Measurements from ENCODE around the gene TMEM219. TPM values are rescaled to one million over a fixed set of nuclear protein-coding genes. Genes with fewer than 3 reads are reported as not detected.
"Not testable (repeated sequence)": the region's sequence is repeated elsewhere in the genome, so short reads cannot be mapped to it uniquely, and the experiment has no call there.

Gene TMEM219
- total and polyA plus RNA-seq, 2 experiments from 2014 or later, result 106 to 189 TPM

DNA sequence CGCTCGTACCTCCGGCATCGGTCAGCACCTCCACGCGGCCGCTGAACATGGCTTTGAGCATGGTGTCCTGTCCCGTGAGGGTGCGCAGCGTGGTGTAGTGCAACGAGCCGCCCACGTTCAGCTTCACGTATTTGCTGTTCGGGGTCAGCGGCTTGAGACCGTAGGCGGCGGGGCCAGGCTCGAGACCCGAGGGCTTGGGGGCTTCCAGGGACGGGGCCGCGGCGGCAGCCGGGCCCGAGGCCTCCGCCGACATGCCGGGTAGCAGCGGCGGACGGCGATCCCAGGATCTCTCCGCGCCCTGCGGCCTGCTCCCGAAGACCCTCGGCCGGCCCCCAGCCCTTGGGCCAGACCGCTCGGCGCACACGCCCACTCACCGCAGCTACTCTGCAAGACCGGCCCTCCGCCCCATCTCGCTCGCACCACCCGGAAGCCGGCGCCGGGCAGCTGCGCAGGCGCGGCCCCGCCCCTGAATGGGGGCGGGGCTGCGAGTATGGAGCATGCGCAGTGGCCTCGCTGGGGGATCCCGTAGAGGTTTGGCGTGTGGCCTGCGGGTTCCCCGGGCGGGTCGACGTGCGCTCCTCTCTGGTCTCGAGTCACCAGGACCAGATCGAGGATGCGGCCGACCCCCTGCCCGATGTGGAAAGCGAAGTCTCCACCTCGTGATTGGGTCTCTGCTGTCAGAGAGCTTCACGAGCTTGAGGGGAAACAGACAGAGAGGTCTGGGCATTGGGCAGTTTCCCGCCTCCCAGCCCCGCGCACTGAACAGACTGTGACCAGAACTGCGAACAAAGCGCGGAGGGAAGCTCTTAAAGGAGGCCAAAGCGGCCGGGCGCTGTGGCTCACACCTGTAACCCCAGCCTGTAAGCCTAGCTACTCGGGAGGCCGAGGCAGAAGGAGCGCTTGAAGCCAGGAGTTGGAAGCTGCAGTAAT lies 35.8 kb upstream of the TMEM219 start, which contains the start of gene KCTD13:
KCTD13 (minus strand) TSS at position 446 of the 930 bp plus-strand sequence; CDS start at position 253, 193 bp downstream.
- 1% methylated on average over 79 of the region's 89 CpGs for WGBS (ENCODE audit: low lambda C conversion rate, missing lambda C conversion rate)
- peak within 1 kb of the TSS; percentile 87 for H3K4me3 ChIP-seq
- TF ChIP-seq EZH2phosphoT487 (IDR thresholded peaks at IDR 0.05; ENCODE audit: low read depth, severe bottlenecking, unreplicated experiment) (no peak), EZH2 (IDR thresholded peaks at IDR 0.05; ENCODE audit: borderline replicate concordance) (no peak)
- TF ChIP-seq, protein P1, sequence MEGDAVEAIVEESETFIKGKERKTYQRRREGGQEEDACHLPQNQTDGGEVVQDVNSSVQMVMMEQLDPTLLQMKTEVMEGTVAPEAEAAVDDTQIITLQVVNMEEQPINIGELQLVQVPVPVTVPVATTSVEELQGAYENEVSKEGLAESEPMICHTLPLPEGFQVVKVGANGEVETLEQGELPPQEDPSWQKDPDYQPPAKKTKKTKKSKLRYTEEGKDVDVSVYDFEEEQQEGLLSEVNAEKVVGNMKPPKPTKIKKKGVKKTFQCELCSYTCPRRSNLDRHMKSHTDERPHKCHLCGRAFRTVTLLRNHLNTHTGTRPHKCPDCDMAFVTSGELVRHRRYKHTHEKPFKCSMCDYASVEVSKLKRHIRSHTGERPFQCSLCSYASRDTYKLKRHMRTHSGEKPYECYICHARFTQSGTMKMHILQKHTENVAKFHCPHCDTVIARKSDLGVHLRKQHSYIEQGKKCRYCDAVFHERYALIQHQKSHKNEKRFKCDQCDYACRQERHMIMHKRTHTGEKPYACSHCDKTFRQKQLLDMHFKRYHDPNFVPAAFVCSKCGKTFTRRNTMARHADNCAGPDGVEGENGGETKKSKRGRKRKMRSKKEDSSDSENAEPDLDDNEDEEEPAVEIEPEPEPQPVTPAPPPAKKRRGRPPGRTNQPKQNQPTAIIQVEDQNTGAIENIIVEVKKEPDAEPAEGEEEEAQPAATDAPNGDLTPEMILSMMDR (IDR thresholded peaks at IDR 0.05; ENCODE audit: poor library complexity), result no peak
- H3K36me3 ChIP-seq (replicated peaks; ENCODE audit: insufficient read depth, low read depth), result no peaks in the 10 kb centered on the region
- H2AFZ ChIP-seq, result peak within 1 kb of the TSS; percentile 74
- peak within 1 kb of the TSS; percentile 83 for H3K27ac ChIP-seq
- H3K9me2 ChIP-seq (replicated peaks; ENCODE audit: insufficient read depth), result no peaks in the 10 kb centered on the region
- peaks cover 13% of the 10 kb centered on the region for H3K4me1 ChIP-seq (ENCODE audit: insufficient read depth)
- no peaks in the 10 kb centered on the region for H4K20me1 ChIP-seq (ENCODE audit: insufficient read depth, poor library complexity, severe bottlenecking)
- no peaks in the 10 kb centered on the region for H3K27me3 ChIP-seq
- no peaks in the 10 kb centered on the region for H3K9me3 ChIP-seq (ENCODE audit: low read depth)
- DNase-seq (ENCODE audit: low spot score), result peak; percentile 92
- peaks cover 41% of the 10 kb centered on the region for H3K79me2 ChIP-seq
- H3K4me2 ChIP-seq, result peak within 1 kb of the TSS; percentile 90

DNA sequence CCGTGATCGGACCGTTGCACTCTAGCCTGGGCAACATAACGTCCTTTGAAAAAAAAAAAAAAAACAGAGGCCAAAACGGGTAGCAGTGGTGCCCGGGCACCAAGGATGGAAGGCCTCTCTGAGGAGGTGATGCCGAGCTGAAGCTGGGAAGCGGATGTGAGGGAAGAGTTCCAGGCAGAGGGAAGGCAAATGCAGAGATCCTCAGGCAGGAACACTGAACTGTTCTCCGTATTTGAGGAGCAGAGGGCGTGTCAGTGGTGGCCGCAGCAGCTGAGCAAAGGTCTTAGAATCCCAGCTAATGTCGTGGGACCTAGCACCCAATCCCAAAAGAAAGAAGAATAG lies 35.2 kb upstream of the TMEM219 start:
- Histone ChIP-seq H3K9me3 (ENCODE audit: low read depth) (no peaks in the 10 kb centered on the region), H3K4me1 (ENCODE audit: insufficient read depth) (peaks cover 13% of the 10 kb centered on the region), H4K20me1 (ENCODE audit: insufficient read depth, poor library complexity, severe bottlenecking) (no peaks in the 10 kb centered on the region), H3K4me3 (peak overlapping the region; percentile 87), H3K27me3 (no peaks in the 10 kb centered on the region), H3K79me2 (peaks cover 41% of the 10 kb centered on the region), H3K4me2 (peak overlapping the region; percentile 90), H2AFZ (peak overlapping the region; percentile 74), H3K9me2 (replicated peaks; ENCODE audit: insufficient read depth) (no peaks in the 10 kb centered on the region), H3K36me3 (replicated peaks; ENCODE audit: insufficient read depth, low read depth) (no peaks in the 10 kb centered on the region), H3K27ac (peak overlapping the region; percentile 83)
- DNase-seq (ENCODE audit: low spot score), result peak; percentile 44
- 6% methylated on average over 12 of the region's 12 CpGs for WGBS (ENCODE audit: low lambda C conversion rate, missing lambda C conversion rate)
- no peak for TF ChIP-seq EZH2phosphoT487 (IDR thresholded peaks at IDR 0.05; ENCODE audit: low read depth, severe bottlenecking, unreplicated experiment)
- no peak for TF ChIP-seq EZH2 (IDR thresholded peaks at IDR 0.05; ENCODE audit: borderline replicate concordance)
- TF ChIP-seq, protein P1 (IDR thresholded peaks at IDR 0.05; ENCODE audit: poor library complexity), result no peak

DNA sequence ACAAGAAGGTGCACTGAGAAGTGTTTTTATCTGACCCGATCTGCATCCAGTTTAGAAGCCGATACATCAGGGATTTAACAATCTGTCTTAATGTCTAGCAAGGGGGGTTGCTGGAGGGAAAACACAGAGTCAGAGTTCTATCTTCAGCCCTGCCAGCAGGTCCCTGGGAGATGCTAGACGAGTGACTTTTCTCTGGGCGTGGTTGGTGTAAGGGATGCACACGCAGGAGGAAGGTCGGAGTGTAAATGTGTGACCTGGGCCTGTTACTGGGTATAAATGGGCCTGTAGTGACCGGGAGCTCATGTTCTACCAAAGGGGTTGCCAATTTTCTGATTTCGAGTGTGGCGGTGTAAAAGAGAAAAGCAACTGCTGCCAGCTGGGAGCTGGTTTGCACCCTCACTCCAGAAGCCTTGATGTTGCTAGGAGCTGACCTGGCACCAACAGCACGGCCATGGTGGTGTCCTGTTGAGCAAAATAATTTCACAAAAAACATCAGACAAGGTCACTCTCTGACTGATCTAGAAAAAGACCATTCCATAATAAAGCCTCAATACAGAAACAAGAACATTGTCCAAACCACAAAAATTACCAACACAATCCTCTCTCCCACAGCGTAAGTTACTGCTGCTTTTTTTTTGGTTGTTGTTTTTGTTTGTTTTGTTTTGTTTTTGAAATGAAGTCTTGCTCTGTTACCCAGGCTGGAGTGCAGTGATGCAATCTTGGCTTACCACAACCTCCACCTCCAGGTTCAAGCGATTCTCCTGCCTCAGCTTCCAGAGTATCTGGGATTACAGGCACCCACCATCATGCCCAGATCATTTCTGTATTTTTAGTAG lies 34.6 kb upstream of the TMEM219 start:
- Histone ChIP-seq H3K9me3 (ENCODE audit: low read depth) (no peaks in the 10 kb centered on the region), H3K9me2 (replicated peaks; ENCODE audit: insufficient read depth) (no peaks in the 10 kb centered on the region), H2AFZ (peak overlapping the region; percentile 74), H3K4me1 (ENCODE audit: insufficient read depth) (peaks cover 13% of the 10 kb centered on the region), H3K27ac (peak overlapping the region; percentile 83), H3K4me2 (peak overlapping the region; percentile 90), H3K36me3 (replicated peaks; ENCODE audit: insufficient read depth, low read depth) (no peaks in the 10 kb centered on the region), H3K79me2 (peaks cover 36% of the 10 kb centered on the region), H3K4me3 (peak overlapping the region; percentile 87), H3K27me3 (no peaks in the 10 kb centered on the region), H4K20me1 (ENCODE audit: insufficient read depth, poor library complexity, severe bottlenecking) (no peaks in the 10 kb centered on the region)
- 71% methylated on average over 12 of the region's 12 CpGs for WGBS (ENCODE audit: low lambda C conversion rate, missing lambda C conversion rate)
- no peak for DNase-seq (ENCODE audit: low spot score)
- no peak for TF ChIP-seq EZH2phosphoT487 (IDR thresholded peaks at IDR 0.05; ENCODE audit: low read depth, severe bottlenecking, unreplicated experiment)
- TF ChIP-seq, protein P1 (IDR thresholded peaks at IDR 0.05; ENCODE audit: poor library complexity), result no peak
- no peak for TF ChIP-seq EZH2 (IDR thresholded peaks at IDR 0.05; ENCODE audit: borderline replicate concordance)

DNA sequence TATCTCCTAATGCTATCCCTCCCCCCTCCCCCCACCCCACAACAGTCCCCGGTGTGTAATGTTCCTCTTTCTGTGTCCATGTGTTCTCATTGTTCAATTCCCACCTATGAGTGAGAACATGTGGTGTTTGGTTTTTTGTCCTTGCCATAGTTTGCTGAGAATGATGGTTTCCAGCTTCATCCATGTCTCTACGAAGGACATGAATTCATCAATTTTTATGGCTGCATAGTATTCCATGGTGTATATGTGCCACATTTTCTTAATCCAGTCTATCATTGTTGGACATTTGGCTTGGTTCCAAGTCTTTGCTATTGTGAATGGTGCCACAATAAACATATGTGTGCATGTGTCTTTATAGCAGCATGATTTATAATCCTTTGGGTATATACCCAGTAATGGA lies 30.1 kb upstream of the TMEM219 start:
- H3K4me2 ChIP-seq; H3K4me3 ChIP-seq; H4K20me1 ChIP-seq (ENCODE audit: insufficient read depth, poor library complexity, severe bottlenecking); H3K9me2 ChIP-seq (replicated peaks; ENCODE audit: insufficient read depth); H2AFZ ChIP-seq; H3K9me3 ChIP-seq (ENCODE audit: low read depth); H3K4me1 ChIP-seq (ENCODE audit: insufficient read depth); H3K27ac ChIP-seq; H3K36me3 ChIP-seq (replicated peaks; ENCODE audit: insufficient read depth, low read depth); DNase-seq (ENCODE audit: low spot score); H3K27me3 ChIP-seq; H3K79me2 ChIP-seq: not testable (repeated sequence)
- 97% methylated on average over 2 of the region's 2 CpGs for WGBS (ENCODE audit: low lambda C conversion rate, missing lambda C conversion rate)
